CD1c-positive myeloid dendritic cell (primary cell): ENCODE results near the gene ITGA3.
A peak's percentile ranks its signal among the peaks of the same experiment; 100 is the strongest.

Experiments
- DNase-seq: peaks from one replicate; pipeline ENCODE4 v3.0.0-alpha.2; 2016; ENCODE audit errors: extremely low spot score

The ITGA3 gene

GRCh38 chr17:50110591-50111349 lies 54.9 kb downstream of the ITGA3 start:
- no peak for DNase-seq

- DNase-seq, result peak; percentile 20
Measured at GRCh38 chr17:50111673-50112655, 56.1 kb downstream of the ITGA3 start.

- DNase-seq, result no peak
Measured at GRCh38 chr17:50112694-50113093, 56.8 kb downstream of the ITGA3 start.

- DNase-seq, result no peak
Measured at GRCh38 chr17:50113624-50114320, 57.9 kb downstream of the ITGA3 start.

- DNase-seq, result no peak
Measured at GRCh38 chr17:50114401-50114800, 58.5 kb downstream of the ITGA3 start.

GRCh38 chr17:50114849-50115357 lies 59.0 kb downstream of the ITGA3 start:
- DNase-seq, result peak; percentile 71

GRCh38 chr17:50115756-50116155 lies 59.8 kb downstream of the ITGA3 start:
- DNase-seq, result no peak

GRCh38 chr17:50117202-50118051 lies 61.5 kb downstream of the ITGA3 start:
- peak; percentile 62 for DNase-seq

GRCh38 chr17:50118076-50118827 lies 62.3 kb downstream of the ITGA3 start:
- no peak for DNase-seq

GRCh38 chr17:50118828-50119218 lies 62.9 kb downstream of the ITGA3 start:
- DNase-seq, result no peak

- no peak for DNase-seq
Measured at GRCh38 chr17:50120475-50121253, 64.8 kb downstream of the ITGA3 start.

GRCh38 chr17:50122945-50123344 lies 67.0 kb downstream of the ITGA3 start:
- no peak for DNase-seq

- DNase-seq, result no peak
Measured at GRCh38 chr17:50123649-50124349, 67.9 kb downstream of the ITGA3 start.

GRCh38 chr17:50125420-50125997 lies 69.6 kb downstream of the ITGA3 start:
- no peak for DNase-seq

GRCh38 chr17:50127697-50128361 lies 71.9 kb downstream of the ITGA3 start:
- peak; percentile 13 for DNase-seq

GRCh38 chr17:50128441-50129352 lies 72.8 kb downstream of the ITGA3 start:
- DNase-seq, result peak; percentile 43

- DNase-seq, result no peak
Measured at GRCh38 chr17:50129353-50129727, 73.4 kb downstream of the ITGA3 start.
